Central memory CD8-positive, alpha-beta T cell (primary cell): ENCODE measurements around the gene PTPRCAP.
"Not testable (repeated sequence)": the region's sequence is repeated elsewhere in the genome, so short reads cannot be mapped to it uniquely, and the experiment has no call there.

ENCODE experiments used
- ATAC-seq: fragments of 150-1000 bp; cut with Tn5 transposase; replicated peaks from 2 replicates; pipeline ENCODE4 v1.10.0; 2022; ENCODE audit warnings: mild to moderate bottlenecking, moderate FRiP score, moderate number of reproducible peaks; ENCODE audit not compliant: poor library complexity, severe bottlenecking; ENCODE audit errors: extremely low read depth
- DNase-seq, 2 donors: peaks; one replicate each; pipeline ENCODE4 v3.0.0; 2021; ENCODE audit warnings: low spot score in 2 of 2
- H3K27ac Mint-ChIP-seq: one replicate; pipeline ENCODE4 v1.8.0; 2022; ENCODE audit warnings: low read depth, mild to moderate bottlenecking, moderate library complexity, mixed read lengths
- H3K27me3 Mint-ChIP-seq: one replicate; pipeline ENCODE4 v1.8.0; 2022; ENCODE audit warnings: mixed read lengths
- H3K36me3 Mint-ChIP-seq: one replicate; pipeline ENCODE4 v1.8.0; 2022; ENCODE audit warnings: mild to moderate bottlenecking, moderate library complexity, mixed read lengths; ENCODE audit not compliant: insufficient read depth
- H3K4me1 Mint-ChIP-seq: one replicate; pipeline ENCODE4 v1.8.0; 2022; ENCODE audit warnings: mixed read lengths
- H3K4me3 Mint-ChIP-seq: one replicate; pipeline ENCODE4 v1.8.0; 2022; ENCODE audit warnings: mild to moderate bottlenecking, moderate library complexity, mixed read lengths
- H3K9me3 Mint-ChIP-seq: one replicate; pipeline ENCODE4 v1.8.0; 2022; ENCODE audit warnings: mixed read lengths

The PTPRCAP gene

DNA sequence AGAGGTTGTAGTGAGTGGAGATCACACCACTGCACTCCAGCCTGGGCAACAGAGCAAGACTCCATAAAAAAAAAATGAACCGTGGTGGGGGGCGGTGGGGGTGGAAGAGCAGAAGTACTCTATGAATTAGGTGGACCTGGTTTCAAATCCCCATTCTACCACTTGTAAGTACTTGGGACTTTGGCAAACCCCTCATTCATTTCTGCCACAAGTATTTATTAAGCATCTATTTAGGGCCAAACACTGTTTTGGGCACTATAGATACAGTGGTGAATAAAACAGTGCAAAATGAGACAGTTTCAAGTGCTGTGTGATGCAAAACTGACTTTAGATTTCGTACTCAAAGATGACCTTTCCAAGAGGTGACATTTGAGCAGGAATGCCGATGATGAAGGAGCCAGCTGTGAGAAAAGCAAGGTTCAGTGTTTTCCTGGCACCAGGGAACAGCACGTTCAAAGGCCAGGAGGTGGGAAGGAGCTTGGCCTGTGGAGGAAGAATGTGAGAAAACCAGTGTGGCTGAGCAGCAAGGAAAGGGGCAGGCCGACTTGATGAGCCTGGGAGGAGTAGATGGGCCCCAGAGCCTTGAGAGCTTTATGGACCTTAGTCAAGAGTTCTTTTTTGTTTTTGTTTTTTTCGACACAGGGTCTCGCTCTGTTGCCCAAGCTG lies 33.0 kb upstream of the PTPRCAP start:
- Mint-ChIP-seq H3K36me3 (peaks cover 8% of the 10 kb centered on the region), H3K9me3 (no peaks in the 10 kb centered on the region), H3K4me3 (peak overlapping the region; percentile 86), H3K27me3 (no peaks in the 10 kb centered on the region), H3K27ac (no peak overlapping the region), H3K4me1 (peaks cover 22% of the 10 kb centered on the region)
- no peak for DNase-seq
- ATAC-seq, result no peak

DNA sequence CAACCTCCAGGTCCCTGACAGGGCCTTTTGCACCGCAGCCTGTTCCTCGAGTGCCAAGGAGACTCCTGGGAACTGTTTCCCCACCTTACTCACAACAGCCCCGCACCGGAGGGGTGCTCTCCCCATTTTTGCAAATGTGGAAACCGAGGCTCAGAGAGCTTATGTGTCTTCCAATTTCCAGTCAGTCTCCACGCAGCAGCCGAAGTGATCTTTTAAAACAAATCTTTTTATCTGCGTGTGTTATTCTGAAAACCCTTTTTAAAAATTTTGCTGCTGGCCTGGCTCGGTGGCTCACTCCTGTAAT lies 32.0 kb upstream of the PTPRCAP start:
- Mint-ChIP-seq H3K27me3 (no peaks in the 10 kb centered on the region), H3K4me1 (peaks cover 31% of the 10 kb centered on the region), H3K4me3 (peak overlapping the region; percentile 86), H3K36me3 (peaks cover 8% of the 10 kb centered on the region), H3K27ac (peak overlapping the region; percentile 32), H3K9me3 (no peaks in the 10 kb centered on the region)
- ATAC-seq (no peak), DNase-seq (no peak)

GRCh38 chr11:67468759-67469507 lies 31.5 kb upstream of the PTPRCAP start, which contains the start of gene TMEM134:
Gene TMEM134, minus strand, starts transcription at chr11:67469251. Its CDS starts 59 bp downstream, at chr11:67469192.
- Mint-ChIP-seq H3K4me1 (peaks cover 31% of the 10 kb centered on the region), H3K4me3 (peak within 1 kb of the TSS; percentile 86), H3K9me3 (no peaks in the 10 kb centered on the region), H3K36me3 (peaks cover 8% of the 10 kb centered on the region), H3K27ac (peak within 1 kb of the TSS; percentile 61), H3K27me3 (no peaks in the 10 kb centered on the region)
- peak; percentile 70 to 83 for DNase-seq
- ATAC-seq, result peak; percentile 73

GRCh38 chr11:67468456-67468758 lies 30.9 kb upstream of the PTPRCAP start:
- no peak for ATAC-seq

DNA sequence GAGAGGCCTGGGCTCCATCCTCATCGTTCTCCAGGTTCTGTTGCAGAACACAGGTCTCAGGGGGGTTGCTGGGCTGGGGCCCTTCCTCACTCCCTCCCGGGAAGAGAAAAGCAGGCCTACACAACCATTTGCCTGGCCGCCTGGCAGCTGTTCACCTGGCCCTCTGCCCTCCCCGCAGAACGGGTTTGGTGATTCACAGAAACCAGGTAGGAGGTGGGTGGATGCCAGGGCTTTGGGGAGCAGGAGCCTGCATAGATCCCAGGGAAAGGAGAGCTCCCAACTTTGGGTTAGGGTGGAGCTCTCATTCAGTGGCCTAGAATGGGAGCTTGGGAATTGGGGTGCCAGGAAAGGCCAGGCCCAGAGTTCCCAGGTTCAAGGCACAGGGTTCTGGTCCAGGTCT lies 30.6 kb upstream of the PTPRCAP start:
- ATAC-seq (no peak), DNase-seq (no peak)
- H3K4me3 Mint-ChIP-seq, result peak overlapping the region; percentile 86
- H3K27ac Mint-ChIP-seq, result peak overlapping the region; percentile 61
- H3K36me3 Mint-ChIP-seq, result peaks cover 8% of the 10 kb centered on the region
- H3K4me1 Mint-ChIP-seq, result peaks cover 31% of the 10 kb centered on the region
- H3K9me3 Mint-ChIP-seq, result no peaks in the 10 kb centered on the region
- H3K27me3 Mint-ChIP-seq, result no peaks in the 10 kb centered on the region

More at GRCh38 chr11:67468456-67468758, 30.9 kb upstream of the PTPRCAP start:
- H3K4me1 Mint-ChIP-seq, result peaks cover 31% of the 10 kb centered on the region
- no peak for DNase-seq
- H3K9me3 Mint-ChIP-seq, result no peaks in the 10 kb centered on the region
- H3K27me3 Mint-ChIP-seq, result no peaks in the 10 kb centered on the region
- peaks cover 8% of the 10 kb centered on the region for H3K36me3 Mint-ChIP-seq
- H3K27ac Mint-ChIP-seq, result peak overlapping the region; percentile 61
- H3K4me3 Mint-ChIP-seq, result peak overlapping the region; percentile 86

DNA sequence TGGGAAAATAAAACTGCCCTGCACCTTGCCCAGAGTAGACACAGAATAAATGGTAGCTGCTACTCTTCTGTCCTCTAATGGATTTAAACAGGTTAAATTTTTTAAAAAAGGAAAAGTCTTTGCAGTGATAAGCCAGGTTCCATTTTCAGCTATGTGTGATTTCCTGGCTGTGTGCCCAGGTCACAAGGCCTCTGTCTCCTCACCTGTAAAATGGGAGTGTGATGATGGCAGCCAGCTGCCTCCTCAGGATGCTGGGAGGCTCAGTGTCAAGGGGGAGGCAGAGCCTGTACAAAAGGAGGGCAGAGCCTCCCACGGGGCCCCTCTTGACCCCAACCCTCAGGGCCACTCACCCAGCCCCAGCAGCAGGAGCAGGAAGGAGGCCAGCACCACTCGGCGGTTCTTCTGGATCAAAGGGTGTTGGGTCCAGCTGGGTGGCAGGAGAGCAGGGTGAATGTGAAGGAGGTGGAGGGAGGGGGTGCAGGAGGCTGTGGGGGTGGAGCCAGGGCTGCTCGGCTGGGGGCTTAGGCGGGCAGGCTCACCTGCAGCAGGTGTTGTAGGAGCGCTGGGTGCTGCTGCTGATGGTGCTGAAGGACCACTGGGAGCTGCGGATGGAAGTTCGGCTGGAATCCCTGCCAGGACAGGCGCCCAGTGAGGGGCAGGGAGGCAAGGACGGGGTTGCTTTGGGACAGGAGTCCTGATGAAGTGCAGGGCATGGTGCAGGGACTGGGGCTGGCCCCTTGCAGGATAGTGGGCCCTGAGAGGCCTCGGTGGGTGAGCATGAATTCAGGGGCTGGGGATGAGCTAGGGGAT lies 29.7 kb upstream of the PTPRCAP start:
- DNase-seq (no peak), ATAC-seq (no peak)
- peak overlapping the region; percentile 61 for H3K27ac Mint-ChIP-seq
- H3K36me3 Mint-ChIP-seq, result peaks cover 8% of the 10 kb centered on the region
- peaks cover 31% of the 10 kb centered on the region for H3K4me1 Mint-ChIP-seq
- no peaks in the 10 kb centered on the region for H3K27me3 Mint-ChIP-seq
- peak overlapping the region; percentile 86 for H3K4me3 Mint-ChIP-seq
- no peaks in the 10 kb centered on the region for H3K9me3 Mint-ChIP-seq

DNA sequence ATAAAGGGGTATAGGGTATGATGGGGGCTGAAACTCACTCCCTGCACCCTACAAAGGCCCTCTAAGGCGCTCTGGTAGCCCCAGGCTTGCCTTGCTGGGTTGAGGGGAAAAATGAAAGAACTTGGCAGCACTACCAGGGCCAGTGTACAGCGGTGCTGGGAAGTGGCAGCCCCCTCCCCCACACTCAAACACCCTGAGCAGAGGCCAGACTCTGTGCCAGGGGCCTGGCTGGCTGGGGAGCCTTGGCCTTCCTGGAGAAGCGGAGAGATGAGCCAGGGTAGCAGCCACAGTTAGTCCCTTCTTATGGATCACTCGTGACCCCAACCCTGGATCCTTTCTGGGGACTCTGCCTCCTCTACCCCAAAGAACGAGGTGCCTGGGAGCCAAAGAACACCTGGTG lies 28.9 kb upstream of the PTPRCAP start:
- Mint-ChIP-seq H3K4me3 (peak overlapping the region; percentile 86), H3K9me3 (no peaks in the 10 kb centered on the region), H3K27ac (no peak overlapping the region), H3K4me1 (peaks cover 31% of the 10 kb centered on the region), H3K27me3 (no peaks in the 10 kb centered on the region), H3K36me3 (peaks cover 8% of the 10 kb centered on the region)
- no peak for DNase-seq
- no peak for ATAC-seq

DNA sequence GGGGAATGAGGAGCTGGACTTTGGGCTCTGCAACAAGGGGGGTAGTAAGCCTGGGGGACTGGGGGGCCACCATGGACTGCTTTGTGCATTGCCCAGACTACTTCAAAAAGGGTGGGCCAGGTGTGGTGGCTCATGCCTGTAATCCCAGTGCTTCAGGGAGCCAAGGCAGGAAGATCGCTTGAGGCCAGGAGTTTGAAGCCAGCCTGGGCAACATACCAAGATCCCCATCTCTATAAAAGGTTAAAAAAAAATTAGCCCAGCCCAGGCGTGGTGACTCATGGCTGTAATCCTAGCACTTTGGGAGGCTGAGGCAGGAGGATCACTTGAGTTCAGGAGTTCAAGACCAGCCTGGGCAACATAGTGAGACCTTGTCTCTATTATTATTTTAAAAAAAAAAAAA lies 28.0 kb upstream of the PTPRCAP start:
- not testable (repeated sequence) for H3K9me3 Mint-ChIP-seq, ATAC-seq, H3K27me3 Mint-ChIP-seq, DNase-seq
- Mint-ChIP-seq H3K27ac (peak overlapping the region; percentile 84), H3K4me3 (peak overlapping the region; percentile 88), H3K36me3 (peaks cover 10% of the 10 kb centered on the region), H3K4me1 (peaks cover 31% of the 10 kb centered on the region)

- peaks cover 10% of the 10 kb centered on the region for H3K36me3 Mint-ChIP-seq
- no peaks in the 10 kb centered on the region for H3K27me3 Mint-ChIP-seq
- H3K4me3 Mint-ChIP-seq, result peak overlapping the region; percentile 88
- H3K4me1 Mint-ChIP-seq, result peaks cover 31% of the 10 kb centered on the region
- DNase-seq, result no peak
- no peaks in the 10 kb centered on the region for H3K9me3 Mint-ChIP-seq
- no peak for ATAC-seq
- H3K27ac Mint-ChIP-seq, result peak overlapping the region; percentile 84
Observed at GRCh38 chr11:67465189-67465510, 27.7 kb upstream of the PTPRCAP start.

DNA sequence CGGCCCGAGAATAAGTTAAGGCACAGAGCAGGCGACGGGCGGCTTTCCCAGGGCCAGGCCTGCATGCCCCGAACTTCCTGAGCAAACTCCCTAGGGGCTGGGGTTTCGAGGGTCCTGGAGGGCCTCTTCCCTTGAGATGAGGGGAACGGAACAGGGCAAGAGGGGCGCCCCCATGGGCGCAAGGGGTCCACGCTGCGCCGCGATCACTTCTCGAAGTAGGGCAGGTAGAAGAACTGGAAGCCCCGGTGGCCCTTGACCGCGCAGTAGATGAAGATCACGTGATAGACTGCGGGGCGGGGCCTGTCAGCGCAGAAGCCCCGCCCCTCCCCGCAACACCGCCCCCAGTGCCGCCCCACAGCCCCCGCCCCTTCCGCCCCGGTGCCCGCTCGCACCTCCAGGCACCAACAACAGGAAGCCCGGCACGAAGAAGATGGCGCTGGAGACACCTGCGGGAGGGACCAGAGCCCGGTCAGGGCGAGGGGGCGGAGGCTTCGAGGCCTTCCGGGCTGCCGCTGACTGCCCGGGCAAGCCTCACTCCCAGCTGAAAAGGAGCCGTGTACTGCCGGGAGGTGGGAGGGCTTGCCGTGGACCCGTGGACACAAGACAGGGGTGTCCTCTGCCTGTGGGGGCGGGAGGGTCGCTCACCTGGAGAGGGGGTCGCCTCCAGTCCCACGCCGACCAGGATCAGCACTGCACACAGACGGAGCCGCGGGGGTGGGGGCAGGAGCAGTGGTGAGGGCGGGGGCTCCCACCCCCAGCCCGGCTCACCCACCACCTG lies 27.1 kb upstream of the PTPRCAP start:
- Mint-ChIP-seq H3K27me3 (no peaks in the 10 kb centered on the region), H3K36me3 (peaks cover 12% of the 10 kb centered on the region), H3K9me3 (no peaks in the 10 kb centered on the region), H3K4me1 (peaks cover 31% of the 10 kb centered on the region), H3K4me3 (peak overlapping the region; percentile 88), H3K27ac (peak overlapping the region; percentile 84)
- ATAC-seq (peak; percentile 84), DNase-seq (peak; percentile 79 to 87)

- peak overlapping the region; percentile 88 for H3K4me3 Mint-ChIP-seq
- peak overlapping the region; percentile 84 for H3K27ac Mint-ChIP-seq
- ATAC-seq (no peak), DNase-seq (no peak)
- no peaks in the 10 kb centered on the region for H3K9me3 Mint-ChIP-seq
- no peaks in the 10 kb centered on the region for H3K27me3 Mint-ChIP-seq
- peaks cover 12% of the 10 kb centered on the region for H3K36me3 Mint-ChIP-seq
- peaks cover 31% of the 10 kb centered on the region for H3K4me1 Mint-ChIP-seq
Observed at GRCh38 chr11:67463680-67464410, 26.4 kb upstream of the PTPRCAP start.

DNA sequence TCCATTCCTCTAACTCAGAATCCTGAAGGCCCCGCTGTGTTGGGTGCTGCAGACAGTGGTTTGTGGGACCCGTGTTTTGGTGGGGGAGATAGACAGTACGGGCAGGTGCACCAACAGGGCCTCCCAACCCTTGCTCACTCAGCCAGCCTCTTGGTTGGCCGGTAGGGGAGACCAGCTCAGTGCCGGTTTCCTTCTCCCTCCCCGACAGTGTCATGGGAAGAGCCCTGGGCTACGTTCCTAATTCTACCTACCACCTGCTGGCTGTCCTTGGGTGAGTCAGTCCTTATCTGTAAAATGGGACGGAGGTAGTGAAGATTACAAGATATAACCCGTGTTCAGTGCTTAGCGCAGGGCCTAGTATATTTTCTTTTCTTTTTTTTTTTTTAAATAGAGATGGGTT lies 25.7 kb upstream of the PTPRCAP start:
- Mint-ChIP-seq H3K4me3 (no peak overlapping the region), H3K4me1 (peaks cover 26% of the 10 kb centered on the region), H3K36me3 (peaks cover 8% of the 10 kb centered on the region), H3K9me3 (no peaks in the 10 kb centered on the region), H3K27me3 (no peaks in the 10 kb centered on the region), H3K27ac (no peak overlapping the region)
- DNase-seq, result no peak
- ATAC-seq, result no peak
